OCI-LY7 (cell line): ENCODE measurements around the gene KRTAP4-16. TPM values are rescaled to one million over a fixed set of nuclear protein-coding genes. Genes with fewer than 3 reads are reported as not detected.

Experiments used
- BruUV-seq: library from RNA; stranded (reverse); fragments of 400-500 nt; replicated peaks from 2 replicates; lab custom pipeline; 2021; lab: Mats Ljungman, UMichigan
- CTCF ChIA-PET: fragments of 300-600 bp; sonication (Branson Sonifier 250); formaldehyde crosslinking; loops from one replicate; lab custom pipeline; 2022; ENCODE audit warnings: antibody characterized with exemption; ENCODE audit not compliant: unreplicated experiment; lab: Charles Lee
- POLR2A ChIA-PET: fragments of 300-600 bp; sonication (Branson Sonifier 250); formaldehyde crosslinking; loops from one replicate; lab custom pipeline; 2022; ENCODE audit warnings: antibody characterized with exemption; lab: Charles Lee
- DNase-seq: peaks from one replicate; pipeline ENCODE4 v3.0.0-alpha.2; 2015; ENCODE audit warnings: low spot score
- H2AFZ ChIP-seq: fragments of 200-600 bp; sonication (generic), shearing (Covaris generic); 2 replicates; pipeline ENCODE4 v1.6.1; 2014; ENCODE audit warnings: mild to moderate bottlenecking, antibody characterized with exemption, low read length, moderate library complexity
- H3K27ac ChIP-seq: fragments of 200-600 bp; sonication (generic); 2 replicates; pipeline ENCODE4 v1.5.1; 2014; ENCODE audit warnings: mixed run types, low read depth, mild to moderate bottlenecking, moderate library complexity, low read length, inconsistent platforms; ENCODE audit not compliant: poor library complexity, severe bottlenecking
- H3K36me3 ChIP-seq: fragments of 200-600 bp; sonication (generic); 2 replicates; pipeline ENCODE4 v1.6.1; 2014; ENCODE audit warnings: mild to moderate bottlenecking, antibody characterized with exemption, low read length, moderate library complexity, mixed read lengths; ENCODE audit not compliant: insufficient read depth
- H3K4me1 ChIP-seq: fragments of 200-600 bp; sonication (generic); 2 replicates; pipeline ENCODE4 v1.5.1; 2014; ENCODE audit warnings: mild to moderate bottlenecking, low read length; ENCODE audit not compliant: insufficient read depth, poor library complexity, severe bottlenecking
- H3K4me2 ChIP-seq: fragments of 200-600 bp; sonication (generic); 2 replicates; pipeline ENCODE4 v1.6.1; 2014; ENCODE audit warnings: mild to moderate bottlenecking, low read length
- H3K4me3 ChIP-seq: fragments of 200-600 bp; sonication (generic); 2 replicates; pipeline ENCODE4 v1.5.1; 2014; ENCODE audit warnings: mild to moderate bottlenecking, low read depth, low read length; ENCODE audit not compliant: poor library complexity, severe bottlenecking
- H3K79me2 ChIP-seq: fragments of 200-600 bp; sonication (generic); 2 replicates; pipeline ENCODE4 v1.6.1; 2016; ENCODE audit warnings: low read depth, mild to moderate bottlenecking, low read length, moderate library complexity, mixed read lengths; ENCODE audit not compliant: insufficient read depth
- H3K9me2 ChIP-seq: fragments of 200-600 bp; sonication (generic); 2 replicates; pipeline ENCODE4 v1.6.1; 2016; ENCODE audit warnings: mild to moderate bottlenecking, low read length, mixed read lengths; ENCODE audit not compliant: insufficient read depth
- H3K9me3 ChIP-seq: fragments of 200-600 bp; sonication (generic); 2 replicates; pipeline ENCODE4 v1.6.1; 2014; ENCODE audit warnings: mild to moderate bottlenecking, mixed run types, low read length, mixed read lengths
- H4K20me1 ChIP-seq: fragments of 200-600 bp; sonication (generic); 2 replicates; pipeline ENCODE4 v1.6.1; 2014; ENCODE audit warnings: mild to moderate bottlenecking, antibody characterized with exemption, low read length, moderate library complexity, mixed read lengths; ENCODE audit not compliant: insufficient read depth
- EZH2phosphoT487 ChIP-seq: fragments of 200-600 bp; sonication (generic); IDR thresholded peaks from 2 replicates; pipeline ENCODE4 v1.6.1; 2018; ENCODE audit warnings: low read depth, borderline replicate concordance, mild to moderate bottlenecking, mixed run types, antibody characterized with exemption, low read length, moderate library complexity, mixed read lengths
- intact Hi-C: fragments of 100-400 bp; cut with micrococcal nuclease; formaldehyde crosslinking; loops from one replicate; pipeline ENCODE4 v1.10.0; 2022; ENCODE audit not compliant: unreplicated experiment
- total RNA-seq, 2 experiments: library from RNA; depleted of rRNA in 1 of 2; stranded (reverse); fragments of >200 nt in 1 of 2; shearing (Covaris generic) in 1 of 2; gene quantifications; 2 replicates each; pipeline ENCODE4 v1.2.3, GENCODE V29; 2014 to 2022
- TF ChIP-seq, protein P1 (sequence below): fragments of 200-600 bp; sonication (generic); conservative IDR thresholded peaks from 2 replicates; pipeline ENCODE4 v1.5.1; 2014; ENCODE audit warnings: mild to moderate bottlenecking, antibody characterized with exemption, low read length, moderate library complexity, mixed read lengths

The KRTAP4-16 gene
- total RNA-seq, 2 experiments from 2014 or later: not detected

DNA sequence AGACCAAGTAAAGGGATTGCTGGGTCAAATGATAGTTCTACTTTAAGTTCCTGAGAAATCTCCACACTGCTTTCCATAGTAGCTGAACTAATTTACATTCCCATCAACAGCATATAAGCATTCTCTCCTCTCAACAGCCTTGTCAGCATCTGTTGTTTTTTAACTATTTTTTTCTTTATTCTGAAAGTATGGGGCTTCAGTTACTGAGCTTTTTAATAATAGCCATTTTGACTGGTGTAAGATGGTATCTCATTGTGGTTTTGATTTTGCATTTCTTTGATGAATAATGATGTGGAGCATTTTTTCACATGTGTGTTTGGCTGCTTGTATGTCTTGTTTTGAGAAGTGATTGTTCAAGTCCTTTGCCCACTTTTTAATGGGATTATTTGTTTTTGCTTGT, 49.4 kb downstream of the KRTAP4-16 start:
- no peak overlapping the region for H3K4me3 ChIP-seq
- no peak for TF ChIP-seq EZH2phosphoT487
- TF ChIP-seq, protein P1, sequence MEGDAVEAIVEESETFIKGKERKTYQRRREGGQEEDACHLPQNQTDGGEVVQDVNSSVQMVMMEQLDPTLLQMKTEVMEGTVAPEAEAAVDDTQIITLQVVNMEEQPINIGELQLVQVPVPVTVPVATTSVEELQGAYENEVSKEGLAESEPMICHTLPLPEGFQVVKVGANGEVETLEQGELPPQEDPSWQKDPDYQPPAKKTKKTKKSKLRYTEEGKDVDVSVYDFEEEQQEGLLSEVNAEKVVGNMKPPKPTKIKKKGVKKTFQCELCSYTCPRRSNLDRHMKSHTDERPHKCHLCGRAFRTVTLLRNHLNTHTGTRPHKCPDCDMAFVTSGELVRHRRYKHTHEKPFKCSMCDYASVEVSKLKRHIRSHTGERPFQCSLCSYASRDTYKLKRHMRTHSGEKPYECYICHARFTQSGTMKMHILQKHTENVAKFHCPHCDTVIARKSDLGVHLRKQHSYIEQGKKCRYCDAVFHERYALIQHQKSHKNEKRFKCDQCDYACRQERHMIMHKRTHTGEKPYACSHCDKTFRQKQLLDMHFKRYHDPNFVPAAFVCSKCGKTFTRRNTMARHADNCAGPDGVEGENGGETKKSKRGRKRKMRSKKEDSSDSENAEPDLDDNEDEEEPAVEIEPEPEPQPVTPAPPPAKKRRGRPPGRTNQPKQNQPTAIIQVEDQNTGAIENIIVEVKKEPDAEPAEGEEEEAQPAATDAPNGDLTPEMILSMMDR: no peak
- H3K9me2 ChIP-seq: no peaks in the 10 kb centered on the region
- POLR2A ChIA-PET: no interaction called here
- H3K36me3 ChIP-seq: no peaks in the 10 kb centered on the region
- BruUV-seq: no TSS peak
- H4K20me1 ChIP-seq: no peaks in the 10 kb centered on the region
- no peak overlapping the region for H3K27ac ChIP-seq
- H3K79me2 ChIP-seq: no peaks in the 10 kb centered on the region
- H3K4me1 ChIP-seq: no peaks in the 10 kb centered on the region
- H3K9me3 ChIP-seq: no peaks in the 10 kb centered on the region
- intact Hi-C loops: no loop called here
- CTCF ChIA-PET: no interaction called here
- DNase-seq: no peak
- no peak overlapping the region for H3K4me2 ChIP-seq
- H2AFZ ChIP-seq: no peak overlapping the region

Other genes with a start within 250 kb of the KRTAP4-16 start
Only the 30 nearest of the 39 such genes appear.
- gene KRT39, start 135.3 kb downstream of the KRTAP4-16 start, total RNA-seq (2014; rRNA removed; shearing (Covaris generic)): not detected in 2 replicates
- not detected in 2 replicates for gene KRT39, start 135.3 kb downstream of the KRTAP4-16 start, total RNA-seq (2022)
- not detected in 2 replicates for gene KRT40, start 117.9 kb downstream of the KRTAP4-16 start, total RNA-seq (2014; rRNA removed; shearing (Covaris generic))
- gene KRT40, start 117.9 kb downstream of the KRTAP4-16 start, total RNA-seq (2022): not detected in 2 replicates
- gene KRTAP3-3, start 108.0 kb downstream of the KRTAP4-16 start, total RNA-seq (2014; rRNA removed; shearing (Covaris generic)): not detected in 2 replicates
- gene KRTAP3-3, start 108.0 kb downstream of the KRTAP4-16 start, total RNA-seq (2022): not detected in 2 replicates
- not detected in 2 replicates for gene KRTAP3-2, start 102.3 kb downstream of the KRTAP4-16 start, total RNA-seq (2014; rRNA removed; shearing (Covaris generic))
- not detected in 2 replicates for gene KRTAP3-2, start 102.3 kb downstream of the KRTAP4-16 start, total RNA-seq (2022)
- not detected in 2 replicates for gene KRTAP3-1, start 93.1 kb downstream of the KRTAP4-16 start, total RNA-seq (2014; rRNA removed; shearing (Covaris generic))
- gene KRTAP3-1, start 93.1 kb downstream of the KRTAP4-16 start, total RNA-seq (2022): not detected in 2 replicates
- not detected in 2 replicates for gene KRTAP1-5, start 75.0 kb downstream of the KRTAP4-16 start, total RNA-seq (2014; rRNA removed; shearing (Covaris generic))
- gene KRTAP1-5, start 75.0 kb downstream of the KRTAP4-16 start, total RNA-seq (2022): not detected in 2 replicates
- gene KRTAP1-4, start 72.0 kb downstream of the KRTAP4-16 start, total RNA-seq (2014; rRNA removed; shearing (Covaris generic)): not detected in 2 replicates
- gene KRTAP1-4, start 72.0 kb downstream of the KRTAP4-16 start, total RNA-seq (2022): not detected in 2 replicates
- not detected in 2 replicates for gene KRTAP1-3, start 67.3 kb downstream of the KRTAP4-16 start, total RNA-seq (2014; rRNA removed; shearing (Covaris generic))
- gene KRTAP1-3, start 67.3 kb downstream of the KRTAP4-16 start, total RNA-seq (2022): not detected in 2 replicates
- gene KRTAP1-1, start 60.8 kb downstream of the KRTAP4-16 start, total RNA-seq (2014; rRNA removed; shearing (Covaris generic)): not detected in 2 replicates
- not detected in 2 replicates for gene KRTAP1-1, start 60.8 kb downstream of the KRTAP4-16 start, total RNA-seq (2022)
- not detected in 2 replicates for gene KRTAP2-1, start 54.9 kb downstream of the KRTAP4-16 start, total RNA-seq (2014; rRNA removed; shearing (Covaris generic))
- gene KRTAP2-1, start 54.9 kb downstream of the KRTAP4-16 start, total RNA-seq (2022): not detected in 2 replicates
- not detected in 2 replicates for gene KRTAP2-2, start 47.0 kb downstream of the KRTAP4-16 start, total RNA-seq (2014; rRNA removed; shearing (Covaris generic))
- not detected in 2 replicates for gene KRTAP2-2, start 47.0 kb downstream of the KRTAP4-16 start, total RNA-seq (2022)
- not detected in 2 replicates for gene KRTAP2-3, start 42.1 kb downstream of the KRTAP4-16 start, total RNA-seq (2014; rRNA removed; shearing (Covaris generic))
- not detected in 2 replicates for gene KRTAP2-3, start 42.1 kb downstream of the KRTAP4-16 start, total RNA-seq (2022)
- not detected in 2 replicates for gene KRTAP2-4, start 36.3 kb downstream of the KRTAP4-16 start, total RNA-seq (2014; rRNA removed; shearing (Covaris generic))
- not detected in 2 replicates for gene KRTAP2-4, start 36.3 kb downstream of the KRTAP4-16 start, total RNA-seq (2022)
- gene KRTAP4-7, start 18.1 kb downstream of the KRTAP4-16 start, total RNA-seq (2014; rRNA removed; shearing (Covaris generic)): not detected in 2 replicates
- not detected in 2 replicates for gene KRTAP4-7, start 18.1 kb downstream of the KRTAP4-16 start, total RNA-seq (2022)
- gene KRTAP4-8, start 4.1 kb downstream of the KRTAP4-16 start, total RNA-seq (2014; rRNA removed; shearing (Covaris generic)): not detected in 2 replicates
- gene KRTAP4-8, start 4.1 kb downstream of the KRTAP4-16 start, total RNA-seq (2022): not detected in 2 replicates
- not detected in 2 replicates for gene KRTAP4-9, start 3.2 kb upstream of the KRTAP4-16 start, total RNA-seq (2014; rRNA removed; shearing (Covaris generic))
- gene KRTAP4-9, start 3.2 kb upstream of the KRTAP4-16 start, total RNA-seq (2022): not detected in 2 replicates
- not detected in 2 replicates for gene KRTAP4-11, start 16.2 kb upstream of the KRTAP4-16 start, total RNA-seq (2014; rRNA removed; shearing (Covaris generic))
- not detected in 2 replicates for gene KRTAP4-11, start 16.2 kb upstream of the KRTAP4-16 start, total RNA-seq (2022)
- gene KRTAP4-12, start 22.0 kb upstream of the KRTAP4-16 start, total RNA-seq (2014; rRNA removed; shearing (Covaris generic)): not detected in 2 replicates
- gene KRTAP4-12, start 22.0 kb upstream of the KRTAP4-16 start, total RNA-seq (2022): not detected in 2 replicates
- gene KRTAP4-6, start 38.3 kb upstream of the KRTAP4-16 start, total RNA-seq (2014; rRNA removed; shearing (Covaris generic)): not detected in 2 replicates
- not detected in 2 replicates for gene KRTAP4-6, start 38.3 kb upstream of the KRTAP4-16 start, total RNA-seq (2022)
- gene KRTAP4-5, start 47.6 kb upstream of the KRTAP4-16 start, total RNA-seq (2014; rRNA removed; shearing (Covaris generic)): not detected in 2 replicates
- gene KRTAP4-5, start 47.6 kb upstream of the KRTAP4-16 start, total RNA-seq (2022): not detected in 2 replicates
- not detected in 2 replicates for gene KRTAP4-4, start 58.5 kb upstream of the KRTAP4-16 start, total RNA-seq (2014; rRNA removed; shearing (Covaris generic))
- not detected in 2 replicates for gene KRTAP4-4, start 58.5 kb upstream of the KRTAP4-16 start, total RNA-seq (2022)
- not detected in 2 replicates for gene KRTAP4-3, start 66.0 kb upstream of the KRTAP4-16 start, total RNA-seq (2014; rRNA removed; shearing (Covaris generic))
- not detected in 2 replicates for gene KRTAP4-3, start 66.0 kb upstream of the KRTAP4-16 start, total RNA-seq (2022)
- not detected in 2 replicates for gene KRTAP4-2, start 76.0 kb upstream of the KRTAP4-16 start, total RNA-seq (2014; rRNA removed; shearing (Covaris generic))
- not detected in 2 replicates for gene KRTAP4-2, start 76.0 kb upstream of the KRTAP4-16 start, total RNA-seq (2022)
- gene KRTAP4-1, start 82.7 kb upstream of the KRTAP4-16 start, total RNA-seq (2014; rRNA removed; shearing (Covaris generic)): not detected in 2 replicates
- not detected in 2 replicates for gene KRTAP4-1, start 82.7 kb upstream of the KRTAP4-16 start, total RNA-seq (2022)
- gene KRTAP9-1, start 87.7 kb upstream of the KRTAP4-16 start, total RNA-seq (2014; rRNA removed; shearing (Covaris generic)): not detected in 2 replicates
- not detected in 2 replicates for gene KRTAP9-1, start 87.7 kb upstream of the KRTAP4-16 start, total RNA-seq (2022)
- not detected in 2 replicates for gene KRTAP9-2, start 124.4 kb upstream of the KRTAP4-16 start, total RNA-seq (2014; rRNA removed; shearing (Covaris generic))
- gene KRTAP9-2, start 124.4 kb upstream of the KRTAP4-16 start, total RNA-seq (2022): not detected in 2 replicates
- not detected in 2 replicates for gene KRTAP9-3, start 130.2 kb upstream of the KRTAP4-16 start, total RNA-seq (2014; rRNA removed; shearing (Covaris generic))
- gene KRTAP9-3, start 130.2 kb upstream of the KRTAP4-16 start, total RNA-seq (2022): not detected in 2 replicates
- gene KRTAP9-8, start 135.8 kb upstream of the KRTAP4-16 start, total RNA-seq (2014; rRNA removed; shearing (Covaris generic)): not detected in 2 replicates
- not detected in 2 replicates for gene KRTAP9-8, start 135.8 kb upstream of the KRTAP4-16 start, total RNA-seq (2022)
- not detected in 2 replicates for gene KRTAP9-4, start 147.5 kb upstream of the KRTAP4-16 start, total RNA-seq (2014; rRNA removed; shearing (Covaris generic))
- not detected in 2 replicates for gene KRTAP9-4, start 147.5 kb upstream of the KRTAP4-16 start, total RNA-seq (2022)
- not detected in 2 replicates for gene KRTAP9-9, start 153.2 kb upstream of the KRTAP4-16 start, total RNA-seq (2014; rRNA removed; shearing (Covaris generic))
- not detected in 2 replicates for gene KRTAP9-9, start 153.2 kb upstream of the KRTAP4-16 start, total RNA-seq (2022)